WTC11 (cell line): ENCODE measurements around the gene IL1RAPL1. TPM values are rescaled to one million over a fixed set of nuclear protein-coding genes. Genes with fewer than 3 reads are reported as not detected.

Experiments used
- ATAC-seq: fragments of 200-7000 bp; cut with Tn5 transposase; 2 replicates; pipeline ENCODE4 v1.10.0; 2021; ENCODE audit warnings: mild to moderate bottlenecking, moderate library complexity
- CTCF ChIA-PET: fragments of 300-600 bp; sonication (Branson Sonifier 250); formaldehyde crosslinking; loops from one replicate; lab custom pipeline; 2021; ENCODE audit warnings: antibody characterized with exemption; lab: Charles Lee
- POLR2A ChIA-PET: fragments of 350-600 bp; sonication (Branson Sonifier 250); formaldehyde crosslinking; loops from one replicate; lab custom pipeline; 2021; ENCODE audit warnings: antibody characterized with exemption; lab: Charles Lee
- DNase-seq: peaks from one replicate; pipeline ENCODE4 v3.0.0; 2021; ENCODE audit warnings: low spot score
- H3K27ac Mint-ChIP-seq: 2 replicates; pipeline ENCODE4 v1.8.0; 2021; ENCODE audit warnings: mixed read lengths
- H3K27me3 Mint-ChIP-seq: 2 replicates; pipeline ENCODE4 v1.8.0; 2021; ENCODE audit warnings: low read depth, mild to moderate bottlenecking, moderate library complexity, mixed read lengths
- H3K36me3 Mint-ChIP-seq: 2 replicates; pipeline ENCODE4 v1.8.0; 2021; ENCODE audit warnings: mixed read lengths
- H3K4me1 Mint-ChIP-seq: 2 replicates; pipeline ENCODE4 v1.8.0; 2022; ENCODE audit warnings: mixed read lengths
- H3K4me3 Mint-ChIP-seq: 2 replicates; pipeline ENCODE4 v1.8.0; 2021; ENCODE audit warnings: mild to moderate bottlenecking, moderate library complexity, mixed read lengths
- H3K9me3 Mint-ChIP-seq: 2 replicates; pipeline ENCODE4 v1.8.0; 2021; ENCODE audit warnings: mixed read lengths
- ARID4B ChIP-seq: sonication (generic); formaldehyde crosslinking; IDR thresholded peaks from 2 replicates; pipeline ENCODE4 v1.8.0; 2023; ENCODE audit warnings: missing genetic modification reagents, mild to moderate bottlenecking, borderline replicate concordance
- ATF6 ChIP-seq: sonication (generic); formaldehyde crosslinking; IDR thresholded peaks from 2 replicates; pipeline ENCODE4 v1.8.1; 2023; ENCODE audit warnings: mild to moderate bottlenecking, missing genetic modification reagents
- CBFB ChIP-seq: sonication (generic); formaldehyde crosslinking; IDR thresholded peaks from 2 replicates; pipeline ENCODE4 v1.8.1; 2022; ENCODE audit warnings: mild to moderate bottlenecking, low read depth, missing genetic modification reagents
- CDX4 ChIP-seq: fragments of 250-450 bp; sonication (Bioruptor Pico); IDR thresholded peaks from 2 replicates; pipeline ENCODE4 v1.9.0; 2021; ENCODE audit warnings: moderate library complexity, mild to moderate bottlenecking, inconsistent platforms, borderline replicate concordance
- E2F5 ChIP-seq: sonication (generic); formaldehyde crosslinking; IDR thresholded peaks from 2 replicates; pipeline ENCODE4 v1.8.1; 2022; ENCODE audit warnings: mild to moderate bottlenecking, moderate library complexity, missing genetic modification reagents
- FOXP4 ChIP-seq: sonication (generic); formaldehyde crosslinking; IDR thresholded peaks from 2 replicates; pipeline ENCODE4 v1.8.0; 2022; ENCODE audit warnings: mild to moderate bottlenecking, missing genetic modification reagents
- MLX ChIP-seq: sonication (generic); formaldehyde crosslinking; IDR thresholded peaks from 2 replicates; pipeline ENCODE4 v1.8.1; 2023; ENCODE audit warnings: mild to moderate bottlenecking, missing genetic modification reagents, moderate library complexity
- MYBL2 ChIP-seq: sonication (generic); formaldehyde crosslinking; IDR thresholded peaks from 2 replicates; pipeline ENCODE4 v1.8.1; 2023; ENCODE audit warnings: mild to moderate bottlenecking, moderate library complexity, missing genetic modification reagents
- OVOL2 ChIP-seq: fragments of 250-450 bp; sonication (Bioruptor Pico); IDR thresholded peaks from 2 replicates; pipeline ENCODE4 v1.9.0; 2021; ENCODE audit warnings: mild to moderate bottlenecking, borderline replicate concordance
- SOX15 ChIP-seq: fragments of 250-450 bp; sonication (Bioruptor Pico); IDR thresholded peaks from 2 replicates; pipeline ENCODE4 v1.9.0; 2021; ENCODE audit warnings: mild to moderate bottlenecking
- TEAD1 ChIP-seq: sonication (generic); formaldehyde crosslinking; IDR thresholded peaks from 2 replicates; pipeline ENCODE4 v1.8.0; 2022; ENCODE audit warnings: mild to moderate bottlenecking, missing genetic modification reagents
- USF2 ChIP-seq: sonication (generic); formaldehyde crosslinking; IDR thresholded peaks from 2 replicates; pipeline ENCODE4 v1.8.1; 2023; ENCODE audit warnings: mild to moderate bottlenecking, missing genetic modification reagents, moderate library complexity
- ZNF425 ChIP-seq: fragments of 250-450 bp; sonication (Bioruptor Pico); conservative IDR thresholded peaks from 2 replicates; pipeline ENCODE4 v1.9.0; 2021; ENCODE audit warnings: mild to moderate bottlenecking
- ZNF532 ChIP-seq: fragments of 250-450 bp; sonication (Bioruptor Pico); IDR thresholded peaks from 2 replicates; pipeline ENCODE4 v1.9.0; 2021; ENCODE audit warnings: mild to moderate bottlenecking, borderline replicate concordance
- total RNA-seq: library from RNA; stranded (reverse); gene quantifications from 3 replicates; pipeline ENCODE4 v1.2.3, GENCODE V29; 2021

Gene IL1RAPL1
- total RNA-seq, 1 experiment from 2014 or later = 0.13 TPM

- Mint-ChIP-seq H3K9me3 (no peaks in the 10 kb centered on the region; the same call in 1 of the 2 replicates), H3K36me3 (no peaks in the 10 kb centered on the region), H3K4me3 (no peak overlapping the region), H3K27me3 (no peaks in the 10 kb centered on the region), H3K27ac (no peak overlapping the region), H3K4me1 (peaks cover 4% of the 10 kb centered on the region)
- ChIA-PET CTCF (no interaction called here), POLR2A (no interaction called here)
- TF ChIP-seq MYBL2 (CRISPR knock-in tag) (no peak), TEAD1 (CRISPR knock-in tag) (no peak), ARID4B (CRISPR knock-in tag) (no peak), USF2 (CRISPR knock-in tag) (no peak), CBFB (CRISPR knock-in tag) (no peak), OVOL2 (no peak), FOXP4 (CRISPR knock-in tag) (no peak), MLX (no peak), CDX4 (CRISPR knock-in tag) (no peak), ZNF532 (CRISPR knock-in tag) (no peak)
- ATAC-seq (peak; percentile 36; the same call in 1 of the 2 replicates), DNase-seq (no peak)
Observed at GRCh38 chrX:28550331-28550872, 36.8 kb upstream of the IL1RAPL1 start.

- peaks cover 13% of the 10 kb centered on the region for H3K36me3 Mint-ChIP-seq
- no peak for DNase-seq
- POLR2A ChIA-PET = no interaction called here
- CTCF ChIA-PET = no interaction called here
- H3K27ac Mint-ChIP-seq = no peak overlapping the region
- H3K9me3 Mint-ChIP-seq = peaks cover 10% of the 10 kb centered on the region; the same call in 1 of the 2 replicates
- H3K4me1 Mint-ChIP-seq = peaks cover 4% of the 10 kb centered on the region; the same call in 1 of the 2 replicates
- no peak overlapping the region for H3K4me3 Mint-ChIP-seq
- no peak for ATAC-seq
- H3K27me3 Mint-ChIP-seq = no peaks in the 10 kb centered on the region
- TF ChIP-seq SOX15 (CRISPR knock-in tag) (no peak), CDX4 (CRISPR knock-in tag) (no peak), ZNF425 (no peak), E2F5 (CRISPR knock-in tag) (no peak), ATF6 (CRISPR knock-in tag) (no peak)
Observed at GRCh38 chrX:28552322-28552721, 34.9 kb upstream of the IL1RAPL1 start.
